UCSD-AML1 (cell line): ENCODE results near the gene PKIG.

Source experiments
- DNase-seq: peaks from one replicate; lab custom pipeline; 2025; ENCODE audit not compliant: unreplicated experiment; lab: John Stamatoyannopoulos, UW

The PKIG gene

GRCh38 chr20:44616604-44616964 lies 34.2 kb downstream of the PKIG start:
- DNase-seq: no peak

GRCh38 chr20:44618318-44618731 lies 35.9 kb downstream of the PKIG start:
- no peak for DNase-seq

- no peak for DNase-seq
These were observed 36.9 kb downstream of the PKIG start for GRCh38 chr20:44619294-44619693.

GRCh38 chr20:44620030-44620429 lies 37.7 kb downstream of the PKIG start:
- DNase-seq: no peak

DNA sequence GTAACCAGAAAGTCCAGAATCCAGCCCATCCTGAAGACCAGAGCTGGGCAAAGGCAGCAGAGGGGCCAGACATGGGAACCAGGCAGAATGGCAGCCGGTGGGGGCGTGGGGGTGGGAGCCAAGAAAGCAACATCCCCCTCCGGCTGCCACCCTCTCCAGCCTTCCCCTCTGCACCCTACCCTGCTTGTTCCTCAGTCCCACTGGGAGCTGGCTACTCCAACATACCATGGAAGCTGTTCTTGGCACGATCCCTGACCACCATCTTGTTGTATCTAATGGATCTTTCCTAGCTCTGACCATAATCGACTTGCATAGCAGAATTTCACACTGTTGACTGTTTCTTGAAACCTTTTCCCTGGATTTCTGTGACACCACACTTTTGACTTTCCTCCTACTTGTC lies 38.9 kb downstream of the PKIG start:
- no peak for DNase-seq

DNA sequence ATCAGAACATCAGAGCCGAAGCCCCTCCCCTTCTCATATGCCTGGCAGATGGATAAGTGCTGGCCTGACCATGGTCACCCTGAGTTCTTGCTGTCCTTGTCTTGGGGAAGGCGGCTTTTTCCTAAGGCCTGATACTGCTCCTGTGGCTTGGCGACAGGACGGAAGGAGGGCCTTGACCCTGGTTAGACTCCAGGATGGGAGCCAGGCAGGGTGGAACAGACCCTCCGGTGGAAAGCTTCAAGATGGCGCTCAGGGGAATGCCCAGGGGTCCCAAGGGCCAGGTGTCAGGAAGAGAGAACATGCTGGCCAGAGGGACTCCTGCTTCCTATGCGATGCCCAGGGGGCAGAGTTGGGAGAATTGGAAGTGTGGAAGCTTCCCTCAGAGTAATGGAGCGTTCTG lies 39.6 kb downstream of the PKIG start:
- no peak for DNase-seq

- DNase-seq: no peak
These were observed 40.3 kb downstream of the PKIG start for GRCh38 chr20:44622501-44623270.

DNA sequence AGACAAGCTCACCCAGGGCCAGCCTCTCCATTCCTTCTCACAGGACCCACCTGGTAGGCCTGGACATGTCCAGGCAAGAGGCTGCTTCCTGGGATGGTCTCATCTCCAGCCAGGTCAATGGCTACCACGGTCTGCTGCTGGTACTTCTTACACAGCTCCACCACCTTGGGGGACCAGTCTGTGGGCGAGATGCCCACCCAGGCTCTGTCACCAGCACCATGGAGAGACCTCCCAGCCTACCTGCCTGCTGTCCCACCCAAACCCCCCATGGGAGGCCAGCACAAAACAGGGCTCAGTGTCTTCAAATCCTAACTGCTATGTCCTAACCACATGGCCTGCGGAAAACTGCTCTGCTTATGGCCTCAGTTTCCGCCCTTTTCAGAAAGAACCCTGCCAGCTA lies 41.8 kb downstream of the PKIG start:
- no peak for DNase-seq

- no peak for DNase-seq
These were observed 42.4 kb downstream of the PKIG start for GRCh38 chr20:44624743-44625271.

- DNase-seq: no peak
These were observed 43.0 kb downstream of the PKIG start for GRCh38 chr20:44625361-44625760.

GRCh38 chr20:44626278-44626677 lies 43.9 kb downstream of the PKIG start:
- DNase-seq: no peak

DNA sequence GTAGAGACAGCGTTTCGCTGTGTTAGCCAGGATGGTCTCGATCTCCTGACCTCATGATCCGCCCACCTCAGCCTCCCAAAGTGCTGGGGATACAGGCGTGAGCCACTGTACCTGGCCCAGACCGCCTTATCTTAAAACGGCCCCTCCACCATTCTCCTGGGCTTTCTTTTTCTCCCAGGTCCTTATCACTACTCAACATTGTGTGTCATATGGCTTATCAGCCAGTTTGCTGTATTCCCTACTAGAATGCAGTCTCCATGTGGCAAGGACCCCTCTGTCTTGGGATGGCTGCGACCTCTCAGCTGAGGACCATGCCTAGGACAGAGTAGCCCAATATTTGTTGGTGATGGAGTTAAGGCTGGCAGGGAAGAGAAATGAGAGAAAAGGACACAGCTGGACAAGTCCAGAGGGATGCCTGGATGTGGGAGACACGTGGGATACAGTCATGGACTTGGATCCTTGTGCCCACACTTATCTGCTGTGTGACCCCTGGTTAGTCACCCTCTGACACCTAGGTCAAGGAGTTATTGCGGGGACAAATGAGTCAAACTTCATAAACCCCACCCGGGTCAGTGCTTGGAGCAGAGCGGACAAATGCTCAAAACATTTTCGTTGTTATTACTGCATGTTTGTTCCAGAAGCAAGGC lies 45.1 kb downstream of the PKIG start:
- no peak for DNase-seq

GRCh38 chr20:44629017-44629385 lies 46.6 kb downstream of the PKIG start:
- no peak for DNase-seq

DNA sequence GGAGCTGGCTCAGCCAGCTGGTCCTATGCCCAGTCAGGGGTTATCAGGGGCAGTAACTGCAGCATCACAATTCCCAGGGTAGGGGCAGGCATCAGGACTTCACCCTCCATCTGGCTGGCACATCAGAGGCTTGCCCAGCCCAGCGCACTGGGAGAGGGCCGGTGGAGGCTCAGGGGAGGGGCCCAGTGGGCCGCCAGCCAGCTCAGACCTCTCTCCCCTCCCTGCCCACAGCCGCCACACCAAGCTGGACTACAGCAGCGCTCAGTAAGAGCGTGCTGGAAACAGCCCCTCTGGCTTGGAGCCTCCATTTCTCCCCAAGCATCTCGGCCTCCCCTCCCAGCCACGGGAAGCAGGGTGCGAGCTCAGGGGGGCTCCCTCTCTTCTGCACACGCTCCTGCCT lies 47.2 kb downstream of the PKIG start:
- no peak for DNase-seq

DNA sequence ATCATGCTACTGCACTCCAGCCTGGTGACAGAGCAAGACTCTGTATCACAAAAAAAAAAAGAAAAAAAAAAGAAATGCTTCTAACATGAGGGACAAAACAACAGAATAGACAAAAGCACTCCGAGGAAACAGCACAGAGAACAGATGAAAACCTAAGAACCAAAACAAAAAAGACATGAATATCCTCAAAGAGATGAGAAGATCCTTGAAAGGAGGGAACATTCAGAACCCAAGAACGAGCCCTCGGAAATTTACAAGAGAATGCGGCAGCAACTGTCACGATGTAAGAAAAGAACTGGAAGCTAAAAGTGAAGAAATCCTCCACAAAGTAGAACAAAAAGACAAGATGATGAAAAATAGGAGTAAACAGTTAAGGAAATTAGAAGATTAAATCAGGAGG lies 47.9 kb downstream of the PKIG start:
- DNase-seq: no peak

DNA sequence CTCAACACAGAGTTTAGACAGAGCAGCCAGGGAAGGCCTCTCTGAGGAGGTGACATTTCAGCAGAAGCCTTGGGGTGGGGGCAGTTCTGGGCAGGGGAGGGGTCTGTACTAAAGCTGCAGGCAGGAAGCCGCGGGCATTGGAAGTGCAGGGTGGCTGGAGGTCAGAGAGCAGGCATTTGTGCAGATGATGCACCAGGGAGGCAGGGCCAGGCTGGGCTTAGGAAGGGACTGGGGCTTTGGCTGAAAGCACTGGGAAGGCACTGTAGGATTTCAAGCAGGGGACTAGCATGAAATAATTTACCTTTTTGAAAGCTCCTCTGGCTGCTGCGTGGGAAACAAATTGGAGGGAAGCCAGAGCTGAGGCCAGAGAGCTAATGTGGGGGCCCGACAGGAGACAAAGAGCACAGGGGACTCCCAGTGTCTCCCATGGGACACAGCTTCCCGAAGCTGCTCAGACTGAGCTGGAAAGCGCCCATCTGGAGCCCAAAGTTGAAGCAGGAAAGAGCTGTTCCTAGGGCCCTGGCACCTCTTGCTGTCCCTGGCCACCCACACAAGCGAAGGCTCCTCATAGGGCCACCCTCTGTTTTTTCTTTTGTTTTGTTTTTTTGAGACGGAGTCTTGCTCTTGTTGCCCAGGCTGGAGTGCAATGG lies 49.8 kb downstream of the PKIG start:
- DNase-seq: no peak

DNA sequence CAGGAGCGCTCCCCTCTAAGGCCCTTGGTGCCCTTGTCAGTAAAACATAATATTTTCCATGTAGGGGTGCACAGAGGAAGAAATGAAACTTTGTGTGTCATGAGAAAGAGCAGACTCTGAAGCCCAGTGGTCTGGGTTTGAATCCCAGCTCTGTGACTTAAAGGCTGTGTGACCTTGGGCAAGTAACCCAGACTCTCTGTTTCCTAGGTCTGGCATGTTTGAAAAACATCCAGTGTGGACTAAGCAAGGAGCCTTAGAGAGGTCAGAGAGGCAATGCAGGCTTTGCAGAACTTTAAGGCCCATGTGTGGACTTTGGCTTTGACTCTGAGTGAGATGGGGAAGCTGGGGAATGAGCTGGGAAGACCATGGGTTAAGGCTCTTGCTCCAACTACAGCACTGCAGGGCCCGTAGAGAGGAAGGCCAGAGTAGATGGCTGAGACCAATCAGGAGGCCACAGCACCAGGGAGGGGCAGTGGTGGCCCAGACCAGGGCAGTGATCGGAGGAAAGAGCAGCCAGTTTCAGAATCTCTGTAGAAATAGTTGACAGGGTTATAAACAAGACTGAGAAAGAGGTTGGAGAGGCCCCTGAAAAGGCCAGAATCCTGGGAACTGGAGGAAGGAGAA lies 50.9 kb downstream of the PKIG start:
- DNase-seq: no peak

GRCh38 chr20:44633872-44634600 lies 51.7 kb downstream of the PKIG start:
- DNase-seq: no peak

- no peak for DNase-seq
These were observed 53.5 kb downstream of the PKIG start for GRCh38 chr20:44635877-44636276.

GRCh38 chr20:44637042-44637441 lies 54.7 kb downstream of the PKIG start:
- DNase-seq: no peak
